Measurements from ENCODE around the gene HLX. TPM values are rescaled to one million over a fixed set of nuclear protein-coding genes. Genes with fewer than 3 reads are reported as not detected.

The HLX gene
- total and polyA plus RNA-seq, 10 donors = 6.9 to 36.1 (median 16.3) TPM

- Histone ChIP-seq H3K27me3 (replicated peaks in 1 of 7) (no peaks in the 10 kb centered on the region), H3K9me3 (no peaks in the 10 kb centered on the region), H3K4me3 (no peak overlapping the region), H3K4me1 (peaks cover 0 to 7% (median 0%) of the 10 kb centered on the region in 6 donors), H3K36me3 (no peaks in the 10 kb centered on the region), H3K27ac (peak overlapping the region in 3 of 8 donors; percentile 3 to 39 (median 34))
- intact Hi-C loops (cut with DNase I; ENCODE audit: low total_unique reads) = no loop called here
- WGBS, 5 donors = 31 to 40% (median 33%) methylated on average over 8 of the region's 8 CpGs
- DNase-seq = no peak
- TF ChIP-seq POLR2AphosphoS5 (IDR thresholded peaks at IDR 0.05) (no peak), POLR2A (IDR thresholded peaks at IDR 0.05) (no peak), CTCF (IDR thresholded peaks at IDR 0.05 in 8 of 11, conservative IDR thresholded peaks at IDR 0.05 in 3 of 11) (no peak)
Observed at GRCh38 chr1:220921971-220922635, 42.9 kb downstream of the HLX start.

- 66 to 90% (median 76%) methylated on average over 5 of the region's 5 CpGs for WGBS, 5 donors
- H3K27ac ChIP-seq = peak overlapping the region in 1 of 8 donors; percentile 39
- no peaks in the 10 kb centered on the region for H3K36me3 ChIP-seq
- peaks cover 0 to 7% (median 0%) of the 10 kb centered on the region in 6 donors for H3K4me1 ChIP-seq
- DNase-seq = no peak
- no peaks in the 10 kb centered on the region for H3K9me3 ChIP-seq
- intact Hi-C loops (cut with DNase I; ENCODE audit: low total_unique reads) = no loop called here
- no peak overlapping the region for H3K4me3 ChIP-seq
- TF ChIP-seq POLR2AphosphoS5 (IDR thresholded peaks at IDR 0.05) = no peak
- no peak for TF ChIP-seq POLR2A (IDR thresholded peaks at IDR 0.05)
- TF ChIP-seq CTCF (IDR thresholded peaks at IDR 0.05 in 8 of 11, conservative IDR thresholded peaks at IDR 0.05 in 3 of 11) = no peak
- no peaks in the 10 kb centered on the region for H3K27me3 ChIP-seq (replicated peaks in 1 of 7)
Observed at GRCh38 chr1:220922951-220923350, 43.7 kb downstream of the HLX start.

GRCh38 chr1:220924331-220924970 lies 45.2 kb downstream of the HLX start:
- TF ChIP-seq CTCF (IDR thresholded peaks at IDR 0.05 in 8 of 11, conservative IDR thresholded peaks at IDR 0.05 in 3 of 11) (no peak), POLR2AphosphoS5 (IDR thresholded peaks at IDR 0.05) (no peak), POLR2A (IDR thresholded peaks at IDR 0.05) (no peak)
- Histone ChIP-seq H3K4me3 (no peak overlapping the region), H3K9me3 (no peaks in the 10 kb centered on the region), H3K4me1 (peaks cover 0 to 7% (median 0%) of the 10 kb centered on the region in 6 donors), H3K27ac (no peak overlapping the region), H3K36me3 (no peaks in the 10 kb centered on the region), H3K27me3 (replicated peaks in 1 of 7) (no peaks in the 10 kb centered on the region)
- no peak for DNase-seq
- intact Hi-C loops (cut with DNase I; ENCODE audit: low total_unique reads) = no loop called here
- 77 to 89% (median 88%) methylated on average over 3 of the region's 3 CpGs for WGBS, 5 donors

- no peaks in the 10 kb centered on the region for H3K27me3 ChIP-seq (replicated peaks in 1 of 7)
- intact Hi-C loops (cut with DNase I; ENCODE audit: low total_unique reads) = no loop called here
- peaks cover 0 to 7% (median 0%) of the 10 kb centered on the region in 6 donors for H3K4me1 ChIP-seq
- TF ChIP-seq CTCF (IDR thresholded peaks at IDR 0.05 in 8 of 11, conservative IDR thresholded peaks at IDR 0.05 in 3 of 11) (no peak), POLR2A (IDR thresholded peaks at IDR 0.05) (no peak), POLR2AphosphoS5 (IDR thresholded peaks at IDR 0.05) (no peak)
- H3K27ac ChIP-seq = no peak overlapping the region
- DNase-seq = no peak
- H3K9me3 ChIP-seq = no peaks in the 10 kb centered on the region
- no peak overlapping the region for H3K4me3 ChIP-seq
- 49 to 92% (median 82%) methylated on average over 2 of the region's 2 CpGs for WGBS, 5 donors
- H3K36me3 ChIP-seq = no peaks in the 10 kb centered on the region
Observed at GRCh38 chr1:220925707-220926106, 46.5 kb downstream of the HLX start.
